Breast epithelium (tissue), 4 donors: Measurements from ENCODE around the gene PFDN1. TPM values are rescaled to one million over a fixed set of nuclear protein-coding genes. Genes with fewer than 3 reads are reported as not detected.
A peak's percentile ranks its signal among the peaks of the same experiment; 100 is the strongest.

Experiments
- DNase-seq, 2 donors: peaks; one replicate each; pipeline ENCODE4 v3.0.0-alpha.2; 2019; ENCODE audit warnings: low spot score in 2 of 2
- H3K27ac ChIP-seq, 2 donors: fragments of 200-600 bp; sonication (generic) in 1 of 2; one replicate each; pipeline ENCODE4 v1.5.1; 2016 to 2019; ENCODE audit warnings: mild to moderate bottlenecking in 1 of 2
- H3K27me3 ChIP-seq, 2 donors: fragments of 200-600 bp; sonication (generic) in 1 of 2; one replicate each; pipeline versions ENCODE4 v1.5.1 to v1.6.0; 2017 to 2019; ENCODE audit warnings: control low read depth in 1 of 2, mild to moderate bottlenecking in 1 of 2
- H3K36me3 ChIP-seq: fragments of 200-600 bp; one replicate; pipeline ENCODE4 v1.5.1; 2019
- H3K4me1 ChIP-seq, 2 donors: fragments of 200-600 bp; sonication (generic); one replicate each; pipeline ENCODE4 v1.5.1; 2016 to 2019; ENCODE audit warnings: control low read depth in 1 of 2
- H3K4me3 ChIP-seq, 3 donors: fragments of 200-600 bp; sonication (generic); 1 replicate in 2 of 3; 2 replicates in 1 of 3; pipeline ENCODE4 v1.5.1; 2016 to 2019; ENCODE audit warnings: mild to moderate bottlenecking in 3 of 3, moderate library complexity in 2 of 3
- H3K9me3 ChIP-seq, 2 donors: fragments of 200-600 bp; sonication (generic) in 1 of 2; one replicate each; pipeline ENCODE4 v1.5.1; 2016 to 2019; ENCODE audit warnings: control low read depth in 1 of 2
- CTCF ChIP-seq, 3 donors: fragments of 450-650 bp; IDR thresholded peaks; one replicate each; pipeline ENCODE4 v1.5.1; 2016 to 2017; ENCODE audit warnings: antibody characterized with exemption in 3 of 3, mild to moderate bottlenecking in 3 of 3, moderate library complexity in 3 of 3
- POLR2A ChIP-seq: fragments of 450-650 bp; IDR thresholded peaks from one replicate; pipeline ENCODE4 v1.6.1; 2016; ENCODE audit warnings: antibody characterized with exemption, mild to moderate bottlenecking, moderate library complexity
- POLR2AphosphoS5 ChIP-seq, 3 donors: sonication (generic); formaldehyde crosslinking; IDR thresholded peaks; one replicate each; pipeline ENCODE4 v1.6.1; 2017; ENCODE audit warnings: antibody characterized with exemption in 3 of 3
- intact Hi-C: fragments of 100-400 bp; cut with DNase I; formaldehyde crosslinking; loops from one replicate; pipeline ENCODE4 v1.15.1; 2023; ENCODE audit warnings: low total_unique reads
- total RNA-seq, 3 donors: library from RNA; depleted of rRNA; stranded (reverse); fragments of >200 nt; gene quantifications; one replicate each; pipeline ENCODE4 v1.1.0, GENCODE V29; 2016

Gene PFDN1
- total RNA-seq, 3 donors from 2014 or later = 72.2 to 93.4 (median 86.3) TPM

- no peak for TF ChIP-seq POLR2A
- no peak for TF ChIP-seq CTCF (IDR thresholded peaks at IDR 0.05)
- TF ChIP-seq POLR2AphosphoS5 (IDR thresholded peaks at IDR 0.05) = no peak
- Histone ChIP-seq H3K4me3 (no peak overlapping the region), H3K36me3 (no peaks in the 10 kb centered on the region), H3K27ac (peak overlapping the region in 1 of 2 donors; percentile 20), H3K4me1 (no peaks in the 10 kb centered on the region), H3K9me3 (no peaks in the 10 kb centered on the region), H3K27me3 (no peaks in the 10 kb centered on the region)
- intact Hi-C loops = no loop called here
- DNase-seq = peak in 1 of 2 donors; percentile 29
Measured at GRCh38 chr5:140235791-140236551, 66.9 kb downstream of the PFDN1 start.

- no peaks in the 10 kb centered on the region for H3K36me3 ChIP-seq
- intact Hi-C loops = no loop called here
- no peak for DNase-seq
- no peak overlapping the region for H3K27ac ChIP-seq
- TF ChIP-seq CTCF (IDR thresholded peaks at IDR 0.05) = no peak
- no peak for TF ChIP-seq POLR2A
- TF ChIP-seq POLR2AphosphoS5 (IDR thresholded peaks at IDR 0.05) = no peak
- no peak overlapping the region for H3K4me3 ChIP-seq
- no peaks in the 10 kb centered on the region for H3K4me1 ChIP-seq
- no peaks in the 10 kb centered on the region for H3K27me3 ChIP-seq
- H3K9me3 ChIP-seq = no peaks in the 10 kb centered on the region
Measured at GRCh38 chr5:140234377-140234989, 68.4 kb downstream of the PFDN1 start.

- Histone ChIP-seq H3K4me3 (no peak overlapping the region), H3K36me3 (no peaks in the 10 kb centered on the region), H3K9me3 (no peaks in the 10 kb centered on the region), H3K4me1 (no peaks in the 10 kb centered on the region), H3K27me3 (no peaks in the 10 kb centered on the region), H3K27ac (no peak overlapping the region)
- DNase-seq = no peak
- intact Hi-C loops = no loop called here
- no peak for TF ChIP-seq POLR2AphosphoS5 (IDR thresholded peaks at IDR 0.05)
- TF ChIP-seq CTCF (IDR thresholded peaks at IDR 0.05) = no peak
- TF ChIP-seq POLR2A = no peak
Measured at GRCh38 chr5:140232731-140233130, 70.2 kb downstream of the PFDN1 start.

GRCh38 chr5:140230373-140230772, 72.5 kb downstream of the PFDN1 start:
- H3K27ac ChIP-seq = no peak overlapping the region
- no peaks in the 10 kb centered on the region for H3K36me3 ChIP-seq
- H3K4me3 ChIP-seq = no peak overlapping the region
- no peaks in the 10 kb centered on the region for H3K4me1 ChIP-seq
- DNase-seq = no peak
- H3K9me3 ChIP-seq = no peaks in the 10 kb centered on the region
- intact Hi-C loops = no loop called here
- no peaks in the 10 kb centered on the region for H3K27me3 ChIP-seq
- TF ChIP-seq CTCF (IDR thresholded peaks at IDR 0.05) (no peak), POLR2A (no peak), POLR2AphosphoS5 (IDR thresholded peaks at IDR 0.05) (no peak)

- TF ChIP-seq CTCF (IDR thresholded peaks at IDR 0.05) (no peak), POLR2AphosphoS5 (IDR thresholded peaks at IDR 0.05) (no peak), POLR2A (no peak)
- DNase-seq = no peak
- Histone ChIP-seq H3K9me3 (no peaks in the 10 kb centered on the region), H3K36me3 (no peaks in the 10 kb centered on the region), H3K4me1 (no peaks in the 10 kb centered on the region), H3K27ac (no peak overlapping the region), H3K27me3 (no peaks in the 10 kb centered on the region), H3K4me3 (no peak overlapping the region)
- intact Hi-C loops = no loop called here
Measured at GRCh38 chr5:140228364-140228837, 74.5 kb downstream of the PFDN1 start.
